ENCODE measurements around the gene GUCY1A1. TPM values are rescaled to one million over a fixed set of nuclear protein-coding genes. Genes with fewer than 3 reads are reported as not detected.

GUCY1A1 gene
- total RNA-seq, 1 donor from 2014 or later: 0.71 TPM

DNA sequence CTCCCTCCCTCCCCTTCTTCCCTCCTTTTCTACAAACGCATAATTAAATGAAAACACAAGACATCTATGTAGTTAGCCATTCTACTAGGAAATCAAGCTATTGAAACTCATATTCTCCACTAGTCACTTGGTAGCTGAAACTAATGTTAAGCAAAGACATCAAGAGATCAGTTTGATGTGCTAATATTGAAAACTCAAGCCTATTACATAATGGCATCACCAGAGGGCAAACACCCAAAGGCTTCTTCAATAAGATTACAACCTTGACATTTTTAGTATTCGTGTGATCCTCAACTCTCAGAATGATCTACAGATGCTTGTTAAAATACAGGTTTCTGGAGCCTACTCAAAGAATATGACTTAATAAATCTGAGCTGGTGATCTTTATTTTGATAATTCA lies 6.2 kb upstream of the GUCY1A1 start:
- Mint-ChIP-seq H3K9me3 (peaks cover 2% of the 10 kb centered on the region), H3K27me3 (peaks cover under 1% of the 10 kb centered on the region), H3K27ac (no peak overlapping the region), H3K4me3 (no peak overlapping the region), H3K36me3 (ENCODE audit: low read depth) (no peaks in the 10 kb centered on the region), H3K4me1 (no peaks in the 10 kb centered on the region)
- DNase-seq: no peak
- ChIA-PET POLR2A (no interaction called here), CTCF (no interaction called here)
- TF ChIP-seq, protein P1, sequence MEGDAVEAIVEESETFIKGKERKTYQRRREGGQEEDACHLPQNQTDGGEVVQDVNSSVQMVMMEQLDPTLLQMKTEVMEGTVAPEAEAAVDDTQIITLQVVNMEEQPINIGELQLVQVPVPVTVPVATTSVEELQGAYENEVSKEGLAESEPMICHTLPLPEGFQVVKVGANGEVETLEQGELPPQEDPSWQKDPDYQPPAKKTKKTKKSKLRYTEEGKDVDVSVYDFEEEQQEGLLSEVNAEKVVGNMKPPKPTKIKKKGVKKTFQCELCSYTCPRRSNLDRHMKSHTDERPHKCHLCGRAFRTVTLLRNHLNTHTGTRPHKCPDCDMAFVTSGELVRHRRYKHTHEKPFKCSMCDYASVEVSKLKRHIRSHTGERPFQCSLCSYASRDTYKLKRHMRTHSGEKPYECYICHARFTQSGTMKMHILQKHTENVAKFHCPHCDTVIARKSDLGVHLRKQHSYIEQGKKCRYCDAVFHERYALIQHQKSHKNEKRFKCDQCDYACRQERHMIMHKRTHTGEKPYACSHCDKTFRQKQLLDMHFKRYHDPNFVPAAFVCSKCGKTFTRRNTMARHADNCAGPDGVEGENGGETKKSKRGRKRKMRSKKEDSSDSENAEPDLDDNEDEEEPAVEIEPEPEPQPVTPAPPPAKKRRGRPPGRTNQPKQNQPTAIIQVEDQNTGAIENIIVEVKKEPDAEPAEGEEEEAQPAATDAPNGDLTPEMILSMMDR (IDR thresholded peaks at IDR 0.05): no peak
- ATAC-seq (ENCODE audit: low read depth): no peak
- intact Hi-C loops (cut with micrococcal nuclease): loop anchor here (10.0 kb wide), 1 partner anchor 294 kb away; the partner anchor contains the start of gene CTSO

DNA sequence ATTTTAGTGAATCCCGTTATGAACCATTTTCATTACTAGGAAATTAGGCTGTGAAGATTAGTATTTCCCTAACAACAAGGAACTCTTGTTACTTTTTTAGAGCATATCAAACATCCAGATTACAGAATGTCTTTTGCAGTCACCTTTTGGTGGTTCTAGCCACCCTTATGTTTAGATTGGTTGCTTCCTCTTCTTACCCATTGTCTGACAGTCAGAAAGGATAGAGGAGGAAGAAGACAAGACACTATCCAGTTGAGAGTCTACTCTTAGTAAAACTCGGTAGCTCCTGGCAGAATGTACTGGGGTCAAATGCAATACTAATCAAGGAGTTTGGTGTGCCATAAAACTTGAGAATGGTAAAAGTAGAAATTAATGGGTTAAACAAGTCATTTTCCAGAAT lies 1.6 kb upstream of the GUCY1A1 start:
- no peak for ATAC-seq (ENCODE audit: low read depth)
- H3K27ac Mint-ChIP-seq: no peak overlapping the region

DNA sequence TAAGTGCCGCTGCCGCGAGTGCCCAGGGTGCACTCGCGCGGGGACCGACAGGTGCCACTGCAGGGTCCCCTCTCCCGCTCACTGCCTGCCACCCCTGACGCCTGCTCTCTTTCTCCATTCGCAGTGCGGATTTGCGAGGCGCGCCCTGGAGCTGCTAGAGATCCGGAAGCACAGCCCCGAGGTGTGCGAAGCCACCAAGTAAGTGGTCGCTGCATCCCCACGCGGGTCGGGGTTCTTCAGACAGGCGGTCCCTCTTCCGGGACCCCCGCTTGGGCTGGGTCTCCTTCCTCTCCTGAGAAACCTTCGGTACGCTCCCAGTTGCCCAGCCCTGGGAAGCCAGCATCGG lies 547 bp downstream of the GUCY1A1 start:
- POLR2A ChIA-PET: no interaction called here
- H3K4me3 Mint-ChIP-seq: peak overlapping the region; percentile 88
- DNase-seq (peak; percentile 16), ATAC-seq (ENCODE audit: low read depth) (peak; percentile 58)
- CTCF ChIA-PET: interaction anchor here (1.2 kb wide), 1 partner anchor 138 kb away, joined by 3 read pairs; no protein-coding TSS in a partner anchor
- peaks cover 25% of the 10 kb centered on the region for H3K27me3 Mint-ChIP-seq
- H3K27ac Mint-ChIP-seq: no peak overlapping the region
- no peaks in the 10 kb centered on the region for H3K36me3 Mint-ChIP-seq (ENCODE audit: low read depth)
- H3K9me3 Mint-ChIP-seq: no peaks in the 10 kb centered on the region
- peaks cover 16% of the 10 kb centered on the region for H3K4me1 Mint-ChIP-seq
- intact Hi-C loops (cut with micrococcal nuclease): loop anchor here (2.0 to 10.0 kb wide), 2 partner anchors 92 to 288 kb away; partner anchors contain the start of genes CTSO and GUCY1B1
- TF ChIP-seq, protein P1 (IDR thresholded peaks at IDR 0.05): no peak

More for the DNA sequence above, 1.6 kb upstream of the GUCY1A1 start:
- TF ChIP-seq, protein P1 (IDR thresholded peaks at IDR 0.05): no peak
- peaks cover 16% of the 10 kb centered on the region for H3K4me1 Mint-ChIP-seq
- intact Hi-C loops (cut with micrococcal nuclease): loop anchor here (10.0 kb wide), 1 partner anchor 290 kb away; the partner anchor contains the start of gene CTSO
- peaks cover 22% of the 10 kb centered on the region for H3K27me3 Mint-ChIP-seq
- DNase-seq: no peak
- CTCF ChIA-PET: no interaction called here
- H3K4me3 Mint-ChIP-seq: no peak overlapping the region
- H3K36me3 Mint-ChIP-seq (ENCODE audit: low read depth): no peaks in the 10 kb centered on the region
- no peaks in the 10 kb centered on the region for H3K9me3 Mint-ChIP-seq
- POLR2A ChIA-PET: no interaction called here

DNA sequence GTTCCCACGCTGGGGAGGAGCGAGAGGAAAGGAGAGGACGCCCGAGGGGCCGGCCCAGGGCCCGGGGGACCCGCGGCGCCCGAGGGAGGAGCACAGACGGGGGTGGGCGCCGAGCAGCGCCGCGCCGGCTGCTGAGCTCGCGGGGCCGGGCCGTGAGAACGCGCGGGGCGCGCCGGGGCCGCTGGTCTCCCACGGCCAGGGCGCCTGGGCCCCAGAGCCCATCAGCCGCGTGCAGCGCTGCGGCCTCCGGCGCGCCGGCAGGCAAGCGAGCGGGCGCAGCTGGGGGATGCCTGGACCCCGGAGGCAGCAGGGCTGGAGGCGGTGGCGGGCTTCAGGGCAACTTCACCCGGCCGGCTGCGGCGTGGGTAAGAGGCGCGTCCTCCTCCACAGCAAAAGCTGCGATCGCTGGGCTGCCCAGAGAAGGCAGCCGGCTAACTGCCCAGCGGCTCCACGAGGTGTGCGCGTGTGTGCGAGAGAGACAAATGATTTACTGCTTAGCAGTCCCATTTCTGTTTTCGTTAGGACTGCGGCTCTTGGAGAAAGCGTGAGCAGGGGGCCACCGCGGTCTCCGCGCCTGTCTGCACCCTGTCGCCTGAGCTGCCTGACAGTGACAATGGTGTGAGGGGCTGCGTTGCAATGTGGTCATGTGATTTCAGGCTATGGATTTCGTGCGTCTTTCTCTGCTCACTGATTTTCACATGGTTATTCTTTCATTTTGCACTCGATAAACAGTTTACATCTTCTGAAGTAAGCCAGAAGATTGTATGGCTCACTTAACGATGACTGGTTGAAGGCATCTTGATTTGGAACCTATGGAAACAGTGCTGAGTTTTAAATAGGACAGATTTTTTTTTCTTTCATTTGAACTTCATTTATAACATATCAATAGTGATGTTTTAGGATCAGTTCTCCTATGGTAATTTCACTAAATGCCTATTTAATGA lies 1.2 kb downstream of the GUCY1A1 start:
- H3K27me3 Mint-ChIP-seq: peaks cover 25% of the 10 kb centered on the region
- peak; percentile 56 for ATAC-seq (ENCODE audit: low read depth)
- intact Hi-C loops (cut with micrococcal nuclease): loop anchor here (2.0 to 10.0 kb wide), 2 partner anchors 91 to 287 kb away; partner anchors contain the start of genes CTSO and GUCY1B1
- ChIA-PET CTCF (interaction anchor here (1.2 kb wide), 1 partner anchor 139 kb away, joined by 3 read pairs; no protein-coding TSS in a partner anchor), POLR2A (no interaction called here)
- TF ChIP-seq, protein P1 (IDR thresholded peaks at IDR 0.05): no peak
- H3K27ac Mint-ChIP-seq: no peak overlapping the region
- no peaks in the 10 kb centered on the region for H3K36me3 Mint-ChIP-seq (ENCODE audit: low read depth)
- H3K4me3 Mint-ChIP-seq: peak overlapping the region; percentile 88
- no peaks in the 10 kb centered on the region for H3K9me3 Mint-ChIP-seq
- peak; percentile 16 for DNase-seq
- peaks cover 16% of the 10 kb centered on the region for H3K4me1 Mint-ChIP-seq

DNA sequence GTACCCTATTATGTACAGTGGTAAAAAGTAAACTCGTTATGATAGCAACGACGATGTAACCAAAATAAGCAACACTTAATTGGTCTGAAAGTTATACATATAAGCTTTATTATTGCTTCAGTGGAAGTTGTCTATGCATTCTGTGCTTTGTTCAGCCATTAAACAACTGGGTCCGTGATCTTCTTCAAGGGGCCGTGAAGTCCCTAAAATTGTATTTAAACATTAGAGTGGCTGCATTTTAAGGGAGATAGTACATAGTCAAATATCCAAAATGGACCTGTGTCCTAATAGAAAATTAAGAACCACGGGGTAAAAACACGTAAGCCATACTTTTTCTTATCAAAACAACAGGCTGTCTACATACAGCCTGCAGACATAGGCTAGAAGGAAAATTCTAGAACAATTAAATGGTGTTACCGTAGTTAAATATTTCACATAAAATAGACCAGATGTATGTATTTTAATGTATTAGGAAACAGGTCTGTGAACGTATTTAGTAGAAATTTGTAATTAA lies 2.1 kb downstream of the GUCY1A1 start:
- no peak overlapping the region for H3K27ac Mint-ChIP-seq
- peaks cover 16% of the 10 kb centered on the region for H3K4me1 Mint-ChIP-seq
- peak overlapping the region; percentile 12 for H3K4me3 Mint-ChIP-seq
- no peak for ATAC-seq (ENCODE audit: low read depth)
- CTCF ChIA-PET: no interaction called here
- TF ChIP-seq, protein P1 (IDR thresholded peaks at IDR 0.05): no peak
- POLR2A ChIA-PET: no interaction called here
- peaks cover 25% of the 10 kb centered on the region for H3K27me3 Mint-ChIP-seq
- no peaks in the 10 kb centered on the region for H3K36me3 Mint-ChIP-seq (ENCODE audit: low read depth)
- no peak for DNase-seq
- no peaks in the 10 kb centered on the region for H3K9me3 Mint-ChIP-seq
- intact Hi-C loops (cut with micrococcal nuclease): loop anchor here (10.0 kb wide), 1 partner anchor 286 kb away; the partner anchor contains the start of gene CTSO
